K562 treated with DMSO at 1 percent for 24 hours (cell line): ENCODE data around the gene MYRIP. TPM values are rescaled to one million over a fixed set of nuclear protein-coding genes. Genes with fewer than 3 reads are reported as not detected.

ENCODE experiments used
- total RNA-seq: library from RNA; unstranded; fragments of 300-600 nt; gene quantifications from 2 replicates; pipeline ENCODE4 v1.2.3, GENCODE V29; 2022; ENCODE audit warnings: low read depth; ENCODE audit not compliant: insufficient read depth

MYRIP gene
- total RNA-seq: 0.16 TPM in 1 of 2 replicates, not detected in the other

DNA sequence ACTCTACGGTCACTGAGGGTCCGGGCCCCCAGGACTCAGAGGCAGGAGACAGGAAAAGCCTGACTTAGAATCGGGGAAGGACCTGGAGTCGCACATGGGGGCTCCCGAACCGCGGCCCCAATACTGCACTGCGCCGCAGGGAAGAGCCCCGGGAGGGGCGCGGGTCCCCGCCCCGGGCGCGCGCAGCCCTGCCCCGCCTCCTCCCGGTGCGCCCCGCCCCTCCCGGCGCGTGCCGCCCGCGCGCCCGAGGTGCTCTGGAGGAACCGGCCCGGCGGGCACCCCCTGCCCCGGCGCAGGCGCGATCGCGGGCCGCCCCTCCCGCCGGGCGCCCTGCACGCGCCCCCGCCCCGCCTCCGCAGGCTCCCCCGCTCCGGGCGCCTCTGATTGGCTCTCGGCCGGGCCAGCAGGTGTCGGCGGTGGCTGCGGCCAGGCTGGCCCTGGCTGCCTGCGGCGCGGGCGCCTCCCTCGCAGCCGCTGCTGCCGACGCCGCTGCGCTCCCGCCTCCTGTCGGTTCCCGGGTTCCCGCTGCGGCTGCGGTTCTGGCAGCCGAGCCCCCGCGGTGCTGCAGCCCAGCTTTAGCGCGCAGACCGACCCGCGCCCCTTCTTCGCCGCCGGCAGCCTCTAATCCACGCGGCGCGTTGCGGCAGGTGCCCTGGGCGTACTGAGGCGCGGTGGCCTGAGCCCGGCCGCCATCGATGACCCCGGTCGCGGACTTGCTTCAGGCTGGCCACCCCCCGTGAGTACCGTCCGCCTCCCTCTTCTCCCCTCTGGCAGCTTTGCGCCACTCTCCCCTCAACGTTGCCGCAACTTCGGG is at the start of gene MYRIP:
Gene MYRIP (plus strand): TSS at position 429 of the 814 bp plus-strand sequence. CDS start 91,208 bp downstream, outside the sequence.

DNA sequence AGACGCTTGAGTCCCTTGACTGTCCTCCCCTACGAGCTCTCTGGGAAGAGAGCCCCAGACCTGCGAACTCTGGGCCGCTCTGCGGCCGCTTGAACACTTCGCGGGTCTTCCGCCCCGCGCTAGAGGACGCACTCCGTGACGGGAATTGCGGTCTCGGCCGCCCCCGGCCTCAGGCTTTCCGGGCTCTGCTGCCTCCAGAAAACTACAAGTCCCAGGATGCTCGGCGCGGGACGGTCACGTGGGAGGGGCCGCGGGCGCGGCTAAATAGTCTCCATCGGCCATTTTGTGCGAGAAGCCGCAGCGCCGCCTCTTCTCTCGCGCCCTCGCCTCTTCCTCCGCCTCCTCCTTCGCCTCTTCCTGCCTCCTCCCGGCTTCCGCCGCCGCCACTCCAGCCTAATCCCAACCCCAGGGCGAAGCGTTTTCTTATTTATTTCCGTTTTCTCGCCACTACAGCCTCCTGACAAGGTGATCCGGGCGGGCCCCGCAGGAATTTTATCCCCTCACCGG is 500.1 kb downstream of the MYRIP start, which contains the start of gene EIF1B:
Gene EIF1B (plus strand): TSS at position 290 of the 507 bp plus-strand sequence. CDS start 235 bp downstream, outside the sequence.

